ENCODE results near the gene WSCD1. TPM values are rescaled to one million over a fixed set of nuclear protein-coding genes. Genes with fewer than 3 reads are reported as not detected.

The WSCD1 gene
- total RNA-seq, 4 donors from 2014 or later = 2.1 to 9.5 (median 7.0) TPM

DNA sequence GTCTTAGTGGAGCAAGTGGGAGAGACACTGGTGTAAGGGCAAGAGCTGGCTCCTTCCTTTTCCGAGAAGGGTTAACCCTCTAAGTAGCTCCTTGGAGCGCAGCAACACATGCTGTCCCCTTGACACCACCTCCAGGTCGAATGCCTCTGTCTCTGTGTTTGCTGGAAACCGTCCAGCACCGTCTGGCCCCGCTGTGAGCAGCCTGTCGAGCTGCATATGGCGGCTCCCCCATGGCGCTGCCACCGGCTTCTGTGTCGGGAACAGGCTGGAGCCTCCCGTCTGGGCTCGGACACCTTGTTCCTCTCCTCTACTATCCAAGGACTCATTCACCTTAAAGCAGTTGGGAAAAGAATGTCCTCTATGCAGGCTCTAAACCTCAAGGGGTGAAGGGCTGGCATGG lies 28.9 kb upstream of the WSCD1 start:
- Histone ChIP-seq H3K27ac (no peak overlapping the region), H3K36me3 (no peaks in the 10 kb centered on the region), H3K27me3 (no peaks in the 10 kb centered on the region), H3K9me3 (no peaks in the 10 kb centered on the region), H3K4me3 (replicated peaks in 1 of 3) (no peak overlapping the region), H3K4me1 (no peaks in the 10 kb centered on the region)
- WGBS, 2 donors = 23 to 76% methylated on average over 7 to 13 of the region's 13 CpGs
- DNase-seq = no peak
- intact Hi-C loops (cut with DNase I) = no loop called here
- TF ChIP-seq, protein P1, sequence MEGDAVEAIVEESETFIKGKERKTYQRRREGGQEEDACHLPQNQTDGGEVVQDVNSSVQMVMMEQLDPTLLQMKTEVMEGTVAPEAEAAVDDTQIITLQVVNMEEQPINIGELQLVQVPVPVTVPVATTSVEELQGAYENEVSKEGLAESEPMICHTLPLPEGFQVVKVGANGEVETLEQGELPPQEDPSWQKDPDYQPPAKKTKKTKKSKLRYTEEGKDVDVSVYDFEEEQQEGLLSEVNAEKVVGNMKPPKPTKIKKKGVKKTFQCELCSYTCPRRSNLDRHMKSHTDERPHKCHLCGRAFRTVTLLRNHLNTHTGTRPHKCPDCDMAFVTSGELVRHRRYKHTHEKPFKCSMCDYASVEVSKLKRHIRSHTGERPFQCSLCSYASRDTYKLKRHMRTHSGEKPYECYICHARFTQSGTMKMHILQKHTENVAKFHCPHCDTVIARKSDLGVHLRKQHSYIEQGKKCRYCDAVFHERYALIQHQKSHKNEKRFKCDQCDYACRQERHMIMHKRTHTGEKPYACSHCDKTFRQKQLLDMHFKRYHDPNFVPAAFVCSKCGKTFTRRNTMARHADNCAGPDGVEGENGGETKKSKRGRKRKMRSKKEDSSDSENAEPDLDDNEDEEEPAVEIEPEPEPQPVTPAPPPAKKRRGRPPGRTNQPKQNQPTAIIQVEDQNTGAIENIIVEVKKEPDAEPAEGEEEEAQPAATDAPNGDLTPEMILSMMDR (IDR thresholded peaks at IDR 0.05) = no peak
- no peak for TF ChIP-seq POLR2A (IDR thresholded peaks at IDR 0.05)

DNA sequence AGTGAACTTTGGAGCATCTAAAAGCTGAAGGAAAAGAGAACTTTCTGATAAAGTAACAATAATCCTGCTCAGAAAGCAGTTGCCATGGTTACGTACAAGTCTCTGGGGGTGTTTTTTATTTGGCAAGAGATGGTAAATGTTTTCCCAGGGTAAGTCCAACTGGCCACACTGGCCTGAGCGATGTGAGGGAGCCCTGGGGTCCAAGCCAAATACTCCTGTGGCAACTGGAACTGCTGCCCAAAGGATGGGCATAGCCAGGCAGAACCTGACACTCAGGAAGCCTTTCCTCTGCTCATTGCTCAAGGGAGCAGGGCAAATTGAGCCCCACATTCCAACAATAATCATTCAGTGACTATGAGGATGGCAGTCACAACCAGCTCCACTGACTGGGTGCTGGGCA lies 26.8 kb upstream of the WSCD1 start:
- Histone ChIP-seq H3K9me3 (no peaks in the 10 kb centered on the region), H3K27ac (no peak overlapping the region), H3K27me3 (no peaks in the 10 kb centered on the region), H3K4me3 (replicated peaks in 1 of 3) (no peak overlapping the region), H3K4me1 (no peaks in the 10 kb centered on the region), H3K36me3 (no peaks in the 10 kb centered on the region)
- no peak for TF ChIP-seq POLR2A (IDR thresholded peaks at IDR 0.05)
- TF ChIP-seq, protein P1 (IDR thresholded peaks at IDR 0.05) = no peak
- intact Hi-C loops (cut with DNase I) = no loop called here
- no peak for DNase-seq
- 68 to 80% methylated on average over 2 of the region's 2 CpGs for WGBS, 2 donors

DNA sequence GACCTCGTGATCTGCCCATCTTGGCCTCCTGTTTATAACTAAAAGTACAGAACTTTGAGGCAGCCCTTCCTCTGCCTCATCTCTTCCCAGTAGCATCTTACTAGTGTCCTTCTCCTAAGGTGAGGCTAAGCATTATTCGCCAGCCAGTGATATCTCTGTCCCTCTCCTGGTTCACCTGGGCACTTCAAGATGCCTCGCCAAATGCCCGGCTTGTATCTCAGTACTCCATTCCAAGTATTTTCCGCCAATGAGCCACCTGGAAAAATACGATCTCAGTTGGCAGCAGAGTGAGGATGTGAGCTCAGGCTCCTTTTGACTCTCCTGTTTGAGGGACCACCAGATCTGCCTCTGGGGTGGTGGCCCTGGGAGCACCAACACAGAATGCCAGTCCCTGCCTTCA lies 25.9 kb upstream of the WSCD1 start:
- intact Hi-C loops (cut with DNase I) = no loop called here
- no peak for TF ChIP-seq POLR2A (IDR thresholded peaks at IDR 0.05)
- TF ChIP-seq, protein P1 (IDR thresholded peaks at IDR 0.05) = no peak
- 91 to 92% methylated on average over 6 of the region's 6 CpGs for WGBS, 2 donors

DNA sequence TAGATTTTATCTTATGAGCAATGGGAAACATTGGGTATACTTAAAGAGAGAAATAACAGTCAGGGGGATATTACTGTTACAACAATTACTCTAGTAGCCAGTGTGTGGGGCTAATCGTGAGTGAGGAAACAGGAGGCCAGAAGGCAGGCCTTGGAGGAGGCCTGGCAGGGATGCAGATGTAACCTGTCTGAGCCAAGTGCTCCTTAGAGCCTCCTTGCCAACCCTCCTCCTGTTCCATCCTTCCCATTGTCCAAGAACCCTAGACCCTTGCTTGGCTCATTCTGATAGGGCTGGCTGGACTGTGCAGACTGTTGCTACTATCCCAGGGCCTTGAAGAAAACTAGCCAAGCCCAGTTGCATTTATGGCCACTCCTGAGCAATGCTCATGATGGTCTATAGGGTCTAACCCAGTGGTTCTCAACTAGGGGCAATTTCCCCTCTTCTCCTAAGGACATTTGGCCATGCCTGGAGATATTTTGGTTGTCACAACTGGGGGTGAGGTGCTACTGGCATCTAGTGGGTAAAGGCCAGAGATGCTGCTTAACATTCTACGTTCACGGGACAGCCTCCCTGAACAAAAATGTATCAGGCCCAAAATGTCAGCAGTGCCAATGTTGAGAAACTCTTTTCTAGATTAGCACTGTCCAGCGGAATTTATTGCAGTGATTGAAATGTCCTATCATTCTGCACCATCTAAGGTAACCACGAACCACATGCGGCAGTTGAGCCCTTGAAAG lies 24.4 kb upstream of the WSCD1 start:
- no peaks in the 10 kb centered on the region for H3K27me3 ChIP-seq
- no peak for DNase-seq
- intact Hi-C loops (cut with DNase I) = no loop called here
- TF ChIP-seq, protein P1 (IDR thresholded peaks at IDR 0.05) = no peak
- no peak for TF ChIP-seq POLR2A (IDR thresholded peaks at IDR 0.05)
- no peaks in the 10 kb centered on the region for H3K9me3 ChIP-seq
- H3K4me3 ChIP-seq (replicated peaks in 1 of 3) = no peak overlapping the region
- no peak overlapping the region for H3K27ac ChIP-seq
- no peaks in the 10 kb centered on the region for H3K4me1 ChIP-seq
- H3K36me3 ChIP-seq = no peaks in the 10 kb centered on the region
- WGBS, 2 donors = 89 to 90% methylated on average over 6 of the region's 6 CpGs

More for the DNA sequence above, 25.9 kb upstream of the WSCD1 start:
- Histone ChIP-seq H3K4me1 (no peaks in the 10 kb centered on the region), H3K27ac (no peak overlapping the region), H3K4me3 (replicated peaks in 1 of 3) (no peak overlapping the region), H3K36me3 (no peaks in the 10 kb centered on the region), H3K9me3 (no peaks in the 10 kb centered on the region), H3K27me3 (no peaks in the 10 kb centered on the region)
- no peak for DNase-seq

DNA sequence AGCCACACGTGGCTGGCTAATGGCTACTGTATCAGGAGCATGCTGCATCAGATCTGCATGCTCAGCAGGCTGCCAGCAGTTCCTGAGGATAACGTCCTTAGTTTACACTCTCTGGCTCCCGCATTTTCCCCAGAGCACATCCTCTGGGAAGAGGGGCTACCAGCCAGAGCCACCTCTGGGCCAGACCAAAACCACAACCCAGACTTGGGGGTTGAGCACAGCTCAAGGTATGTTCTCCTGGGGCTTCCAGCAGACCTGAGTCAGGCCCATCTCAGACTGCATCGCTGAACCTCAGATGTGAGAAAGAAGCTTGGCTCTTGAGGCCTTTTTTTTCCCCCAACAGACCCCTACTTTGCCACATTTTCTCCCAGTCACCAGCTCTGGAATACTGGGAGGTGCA lies 23.7 kb upstream of the WSCD1 start:
- Histone ChIP-seq H3K4me1 (no peaks in the 10 kb centered on the region), H3K9me3 (no peaks in the 10 kb centered on the region), H3K4me3 (replicated peaks in 1 of 3) (no peak overlapping the region), H3K27me3 (no peaks in the 10 kb centered on the region), H3K36me3 (no peaks in the 10 kb centered on the region), H3K27ac (no peak overlapping the region)
- intact Hi-C loops (cut with DNase I) = no loop called here
- 61 to 65% methylated on average over 4 of the region's 4 CpGs for WGBS, 2 donors
- TF ChIP-seq POLR2A (IDR thresholded peaks at IDR 0.05) = no peak
- TF ChIP-seq, protein P1 (IDR thresholded peaks at IDR 0.05) = no peak
- no peak for DNase-seq
